HepG2 (cell line): ENCODE results near the gene SMIM41. TPM values are rescaled to one million over a fixed set of nuclear protein-coding genes. Genes with fewer than 3 reads are reported as not detected.

ENCODE experiments used
- ARNTL ChIP-seq: sonication (generic); formaldehyde crosslinking; IDR thresholded peaks from 2 replicates; pipeline ENCODE4 v1.4.0; 2020; ENCODE audit warnings: mild to moderate bottlenecking, missing genetic modification reagents
- EEA1 ChIP-seq: sonication (generic); formaldehyde crosslinking; IDR thresholded peaks from 2 replicates; pipeline ENCODE4 v1.5.1; 2020; ENCODE audit warnings: mild to moderate bottlenecking, missing genetic modification reagents, borderline replicate concordance
- ELF1 ChIP-seq: sonication (generic); formaldehyde crosslinking; IDR thresholded peaks from 2 replicates; pipeline ENCODE4 v1.4.0; 2020; ENCODE audit warnings: missing genetic modification reagents
- ESRRA ChIP-seq: sonication (generic); formaldehyde crosslinking; IDR thresholded peaks from 2 replicates; pipeline ENCODE4 v1.5.1; 2020; ENCODE audit warnings: mild to moderate bottlenecking, low read depth, missing genetic modification reagents
- RAD51 ChIP-seq: fragments of 450-650 bp; IDR thresholded peaks from 2 replicates; pipeline ENCODE4 v1.6.1; 2016; ENCODE audit warnings: borderline replicate concordance
- ZFP36L2 ChIP-seq: sonication (generic); formaldehyde crosslinking; IDR thresholded peaks from 2 replicates; pipeline ENCODE4 v1.4.0; 2020; ENCODE audit warnings: missing genetic modification reagents
- ZNF354B ChIP-seq: sonication (generic); formaldehyde crosslinking; IDR thresholded peaks from 2 replicates; pipeline ENCODE4 v1.8.0; 2022; ENCODE audit warnings: mild to moderate bottlenecking, missing genetic modification reagents
- ZNF615 ChIP-seq: sonication (generic); formaldehyde crosslinking; IDR thresholded peaks from 2 replicates; pipeline ENCODE4 v1.5.0; 2020; ENCODE audit warnings: mild to moderate bottlenecking, missing genetic modification reagents, borderline replicate concordance
- polyA plus RNA-seq, 8 experiments: library from polyadenylated mRNA; depleted of rRNA in 3 of 8; stranded (reverse) in 7 of 8; unstranded in 1 of 8; fragments of >200 nt; fragmentation: Illumina TruSeq in 4 of 8; extraction: Trizol in 4 of 8; gene quantifications; 2 replicates each; pipeline versions ENCODE4 v1.2.1 to v1.2.3, GENCODE V29; 2011 to 2016; ENCODE audit warnings: low read depth in 4 of 8, missing spikeins in 1 of 8, mixed read lengths in 1 of 8; ENCODE audit not compliant: insufficient read depth in 1 of 8
- total RNA-seq, 5 experiments: library from RNA; depleted of rRNA; stranded (reverse); fragments of >200 nt; fragmentation: Illumina TruSeq; extraction: Trizol; gene quantifications; 2 replicates each; pipeline ENCODE4 v1.2.3, GENCODE V29; 2016; ENCODE audit warnings: low read depth in 1 of 5
- TF ChIP-seq, protein P1 (sequence below): sonication (generic); formaldehyde crosslinking; IDR thresholded peaks from one replicate; pipeline ENCODE4 v1.5.1; 2020; ENCODE audit warnings: mild to moderate bottlenecking, missing genetic modification reagents; ENCODE audit errors: not compliant biosample characterization
- TF ChIP-seq, protein P2 (sequence below), 2 experiments: sonication (generic) in 1 of 2; formaldehyde crosslinking in 1 of 2; IDR thresholded peaks; 2 replicates each; pipeline versions ENCODE4 v1.4.0 to v1.6.1; 2018 to 2020; ENCODE audit warnings: missing genetic modification reagents in 2 of 2, borderline replicate concordance in 1 of 2, low read depth in 1 of 2, mild to moderate bottlenecking in 1 of 2, missing biosample characterization in 1 of 2
- TF ChIP-seq, protein P3 (sequence below): sonication (generic); formaldehyde crosslinking; IDR thresholded peaks from 2 replicates; pipeline ENCODE4 v1.4.0; 2020; ENCODE audit warnings: missing genetic modification reagents, mild to moderate bottlenecking, borderline replicate concordance
- TF ChIP-seq, protein P4 (sequence below): sonication (generic); formaldehyde crosslinking; IDR thresholded peaks from 2 replicates; pipeline ENCODE4 v1.4.0; 2020; ENCODE audit warnings: missing genetic modification reagents

SMIM41 gene
- total and polyA plus RNA-seq, 2 of the 13 experiments (the other 11 are each of a cell fraction or from before 2014, with no cell fraction given): not detected

DNA sequence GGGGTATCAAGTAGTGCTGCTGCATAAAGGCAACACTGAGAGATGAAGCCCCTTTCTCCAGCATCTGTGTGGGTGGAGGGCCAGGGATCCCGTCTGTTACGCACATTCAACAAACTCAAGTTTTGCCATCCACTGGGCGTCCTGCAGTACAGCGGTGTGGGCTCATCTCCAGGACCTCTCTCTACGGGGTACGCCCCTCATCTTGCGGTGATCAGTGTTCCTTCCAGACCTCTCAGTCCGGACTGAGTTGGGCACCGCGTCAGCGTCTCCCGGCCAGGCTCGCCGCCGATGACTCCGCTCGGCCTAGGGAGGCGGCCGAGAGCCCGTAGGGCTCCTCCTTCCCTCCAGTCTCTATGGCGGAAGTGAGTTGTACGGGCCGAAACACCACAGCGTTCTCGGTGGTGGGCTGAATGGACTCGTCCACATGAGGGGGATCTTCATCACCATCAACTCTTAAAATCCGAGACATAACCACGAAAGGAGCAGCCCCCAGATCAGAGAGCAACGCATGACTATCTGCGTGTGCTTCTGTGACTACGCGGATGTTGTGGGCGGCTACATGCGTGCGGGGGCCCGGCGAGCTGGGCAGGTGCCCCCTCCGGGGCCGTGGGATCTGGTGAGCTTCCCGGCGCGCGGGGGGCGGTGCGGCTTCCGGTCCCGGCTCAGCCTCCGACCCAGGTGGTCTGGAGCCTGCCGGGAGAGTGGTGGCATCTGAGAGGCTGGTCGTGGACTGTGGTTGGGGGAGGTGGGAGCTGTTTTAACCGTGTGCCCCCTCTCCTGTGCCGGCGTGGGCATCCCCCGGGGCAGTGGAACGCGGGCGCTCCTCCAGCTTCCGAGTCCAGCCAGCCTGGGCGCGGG is 9.9 kb upstream of the SMIM41 start, which contains the start of gene ATG101 (continued):
- TF ChIP-seq, protein P1, sequence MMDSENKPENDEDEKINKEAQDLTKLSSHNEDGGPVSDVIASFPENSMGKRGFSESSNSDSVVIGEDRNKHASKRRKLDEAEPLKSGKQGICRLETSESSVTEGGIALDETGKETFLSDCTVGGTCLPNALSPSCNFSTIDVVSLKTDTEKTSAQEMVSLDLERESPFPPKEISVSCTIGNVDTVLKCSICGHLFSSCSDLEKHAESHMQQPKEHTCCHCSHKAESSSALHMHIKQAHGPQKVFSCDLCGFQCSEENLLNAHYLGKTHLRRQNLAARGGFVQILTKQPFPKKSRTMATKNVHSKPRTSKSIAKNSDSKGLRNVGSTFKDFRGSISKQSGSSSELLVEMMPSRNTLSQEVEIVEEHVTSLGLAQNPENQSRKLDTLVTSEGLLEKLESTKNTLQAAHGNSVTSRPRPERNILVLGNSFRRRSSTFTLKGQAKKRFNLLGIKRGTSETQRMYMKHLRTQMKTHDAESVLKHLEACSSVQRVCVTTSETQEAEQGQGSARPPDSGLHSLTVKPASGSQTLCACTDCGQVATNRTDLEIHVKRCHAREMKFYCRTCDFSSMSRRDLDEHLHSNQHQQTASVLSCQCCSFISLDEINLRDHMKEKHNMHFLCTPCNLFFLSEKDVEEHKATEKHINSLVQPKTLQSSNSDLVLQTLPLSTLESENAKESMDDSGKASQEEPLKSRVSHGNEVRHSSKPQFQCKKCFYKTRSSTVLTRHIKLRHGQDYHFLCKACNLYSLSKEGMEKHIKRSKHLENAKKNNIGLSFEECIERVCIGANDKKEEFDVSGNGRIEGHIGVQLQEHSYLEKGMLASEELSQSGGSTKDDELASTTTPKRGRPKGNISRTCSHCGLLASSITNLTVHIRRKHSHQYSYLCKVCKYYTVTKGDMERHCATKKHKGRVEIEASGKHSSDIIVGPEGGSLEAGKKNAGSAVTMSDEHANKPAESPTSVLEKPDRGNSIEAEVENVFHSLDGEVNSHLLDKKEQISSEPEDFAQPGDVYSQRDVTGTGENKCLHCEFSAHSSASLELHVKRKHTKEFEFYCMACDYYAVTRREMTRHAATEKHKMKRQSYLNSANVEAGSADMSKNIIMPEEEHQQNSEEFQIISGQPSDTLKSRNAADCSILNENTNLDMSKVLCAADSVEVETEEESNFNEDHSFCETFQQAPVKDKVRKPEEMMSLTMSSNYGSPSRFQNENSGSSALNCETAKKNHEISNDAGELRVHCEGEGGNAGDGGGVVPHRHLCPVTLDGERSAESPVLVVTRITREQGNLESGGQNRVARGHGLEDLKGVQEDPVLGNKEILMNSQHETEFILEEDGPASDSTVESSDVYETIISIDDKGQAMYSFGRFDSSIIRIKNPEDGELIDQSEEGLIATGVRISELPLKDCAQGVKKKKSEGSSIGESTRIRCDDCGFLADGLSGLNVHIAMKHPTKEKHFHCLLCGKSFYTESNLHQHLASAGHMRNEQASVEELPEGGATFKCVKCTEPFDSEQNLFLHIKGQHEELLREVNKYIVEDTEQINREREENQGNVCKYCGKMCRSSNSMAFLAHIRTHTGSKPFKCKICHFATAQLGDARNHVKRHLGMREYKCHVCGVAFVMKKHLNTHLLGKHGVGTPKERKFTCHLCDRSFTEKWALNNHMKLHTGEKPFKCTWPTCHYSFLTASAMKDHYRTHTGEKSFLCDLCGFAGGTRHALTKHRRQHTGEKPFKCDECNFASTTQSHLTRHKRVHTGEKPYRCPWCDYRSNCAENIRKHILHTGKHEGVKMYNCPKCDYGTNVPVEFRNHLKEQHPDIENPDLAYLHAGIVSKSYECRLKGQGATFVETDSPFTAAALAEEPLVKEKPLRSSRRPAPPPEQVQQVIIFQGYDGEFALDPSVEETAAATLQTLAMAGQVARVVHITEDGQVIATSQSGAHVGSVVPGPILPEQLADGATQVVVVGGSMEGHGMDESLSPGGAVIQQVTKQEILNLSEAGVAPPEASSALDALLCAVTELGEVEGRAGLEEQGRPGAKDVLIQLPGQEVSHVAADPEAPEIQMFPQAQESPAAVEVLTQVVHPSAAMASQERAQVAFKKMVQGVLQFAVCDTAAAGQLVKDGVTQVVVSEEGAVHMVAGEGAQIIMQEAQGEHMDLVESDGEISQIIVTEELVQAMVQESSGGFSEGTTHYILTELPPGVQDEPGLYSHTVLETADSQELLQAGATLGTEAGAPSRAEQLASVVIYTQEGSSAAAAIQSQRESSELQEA (CRISPR knock-in tag): no peak
- TF ChIP-seq ZNF615 (CRISPR knock-in tag) (no peak), ELF1 (CRISPR knock-in tag) (peak; percentile 79), ZFP36L2 (no peak), RAD51 (no peak), EEA1 (0 out of 2 replicates have a peak, but pooled peaks have one; percentile 28), ZNF354B (CRISPR knock-in tag) (no peak), ESRRA (CRISPR knock-in tag) (peak; percentile 34; the same call in 1 of the 2 replicates), ARNTL (CRISPR knock-in tag) (no peak)
- TF ChIP-seq, protein P2, sequence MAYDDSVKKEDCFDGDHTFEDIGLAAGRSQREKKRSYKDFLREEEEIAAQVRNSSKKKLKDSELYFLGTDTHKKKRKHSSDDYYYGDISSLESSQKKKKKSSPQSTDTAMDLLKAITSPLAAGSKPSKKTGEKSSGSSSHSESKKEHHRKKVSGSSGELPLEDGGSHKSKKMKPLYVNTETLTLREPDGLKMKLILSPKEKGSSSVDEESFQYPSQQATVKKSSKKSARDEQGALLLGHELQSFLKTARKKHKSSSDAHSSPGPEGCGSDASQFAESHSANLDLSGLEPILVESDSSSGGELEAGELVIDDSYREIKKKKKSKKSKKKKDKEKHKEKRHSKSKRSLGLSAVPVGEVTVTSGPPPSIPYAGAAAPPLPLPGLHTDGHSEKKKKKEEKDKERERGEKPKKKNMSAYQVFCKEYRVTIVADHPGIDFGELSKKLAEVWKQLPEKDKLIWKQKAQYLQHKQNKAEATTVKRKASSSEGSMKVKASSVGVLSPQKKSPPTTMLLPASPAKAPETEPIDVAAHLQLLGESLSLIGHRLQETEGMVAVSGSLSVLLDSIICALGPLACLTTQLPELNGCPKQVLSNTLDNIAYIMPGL (CRISPR knock-in tag; IDR thresholded peaks at IDR 0.05; ENCODE audit: borderline replicate concordance in 1 of 2, low read depth in 1 of 2): peak; percentile 88 to 97
- TF ChIP-seq, protein P3, sequence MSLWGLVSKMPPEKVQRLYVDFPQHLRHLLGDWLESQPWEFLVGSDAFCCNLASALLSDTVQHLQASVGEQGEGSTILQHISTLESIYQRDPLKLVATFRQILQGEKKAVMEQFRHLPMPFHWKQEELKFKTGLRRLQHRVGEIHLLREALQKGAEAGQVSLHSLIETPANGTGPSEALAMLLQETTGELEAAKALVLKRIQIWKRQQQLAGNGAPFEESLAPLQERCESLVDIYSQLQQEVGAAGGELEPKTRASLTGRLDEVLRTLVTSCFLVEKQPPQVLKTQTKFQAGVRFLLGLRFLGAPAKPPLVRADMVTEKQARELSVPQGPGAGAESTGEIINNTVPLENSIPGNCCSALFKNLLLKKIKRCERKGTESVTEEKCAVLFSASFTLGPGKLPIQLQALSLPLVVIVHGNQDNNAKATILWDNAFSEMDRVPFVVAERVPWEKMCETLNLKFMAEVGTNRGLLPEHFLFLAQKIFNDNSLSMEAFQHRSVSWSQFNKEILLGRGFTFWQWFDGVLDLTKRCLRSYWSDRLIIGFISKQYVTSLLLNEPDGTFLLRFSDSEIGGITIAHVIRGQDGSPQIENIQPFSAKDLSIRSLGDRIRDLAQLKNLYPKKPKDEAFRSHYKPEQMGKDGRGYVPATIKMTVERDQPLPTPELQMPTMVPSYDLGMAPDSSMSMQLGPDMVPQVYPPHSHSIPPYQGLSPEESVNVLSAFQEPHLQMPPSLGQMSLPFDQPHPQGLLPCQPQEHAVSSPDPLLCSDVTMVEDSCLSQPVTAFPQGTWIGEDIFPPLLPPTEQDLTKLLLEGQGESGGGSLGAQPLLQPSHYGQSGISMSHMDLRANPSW (CRISPR knock-in tag): no peak
- TF ChIP-seq, protein P4, sequence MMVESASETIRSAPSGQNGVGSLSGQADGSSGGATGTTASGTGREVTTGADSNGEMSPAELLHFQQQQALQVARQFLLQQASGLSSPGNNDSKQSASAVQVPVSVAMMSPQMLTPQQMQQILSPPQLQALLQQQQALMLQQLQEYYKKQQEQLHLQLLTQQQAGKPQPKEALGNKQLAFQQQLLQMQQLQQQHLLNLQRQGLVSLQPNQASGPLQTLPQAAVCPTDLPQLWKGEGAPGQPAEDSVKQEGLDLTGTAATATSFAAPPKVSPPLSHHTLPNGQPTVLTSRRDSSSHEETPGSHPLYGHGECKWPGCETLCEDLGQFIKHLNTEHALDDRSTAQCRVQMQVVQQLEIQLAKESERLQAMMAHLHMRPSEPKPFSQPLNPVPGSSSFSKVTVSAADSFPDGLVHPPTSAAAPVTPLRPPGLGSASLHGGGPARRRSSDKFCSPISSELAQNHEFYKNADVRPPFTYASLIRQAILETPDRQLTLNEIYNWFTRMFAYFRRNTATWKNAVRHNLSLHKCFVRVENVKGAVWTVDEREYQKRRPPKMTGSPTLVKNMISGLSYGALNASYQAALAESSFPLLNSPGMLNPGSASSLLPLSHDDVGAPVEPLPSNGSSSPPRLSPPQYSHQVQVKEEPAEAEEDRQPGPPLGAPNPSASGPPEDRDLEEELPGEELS (CRISPR knock-in tag): no peak; the same call in 1 of the 2 replicates
